OCI-LY7 (cell line): ENCODE data around the gene MTHFR. TPM values are rescaled to one million over a fixed set of nuclear protein-coding genes. Genes with fewer than 3 reads are reported as not detected.

Experiments used
- BruUV-seq: library from RNA; stranded (reverse); fragments of 400-500 nt; replicated peaks from 2 replicates; lab custom pipeline; 2021; lab: Mats Ljungman, UMichigan
- CTCF ChIA-PET: fragments of 300-600 bp; sonication (Branson Sonifier 250); formaldehyde crosslinking; loops from one replicate; lab custom pipeline; 2022; ENCODE audit warnings: antibody characterized with exemption; ENCODE audit not compliant: unreplicated experiment; lab: Charles Lee
- POLR2A ChIA-PET: fragments of 300-600 bp; sonication (Branson Sonifier 250); formaldehyde crosslinking; loops from one replicate; lab custom pipeline; 2022; ENCODE audit warnings: antibody characterized with exemption; lab: Charles Lee
- DNase-seq: peaks from one replicate; pipeline ENCODE4 v3.0.0-alpha.2; 2015; ENCODE audit warnings: low spot score
- H2AFZ ChIP-seq: fragments of 200-600 bp; sonication (generic), shearing (Covaris generic); 2 replicates; pipeline ENCODE4 v1.6.1; 2014; ENCODE audit warnings: mild to moderate bottlenecking, antibody characterized with exemption, low read length, moderate library complexity
- H3K27ac ChIP-seq: fragments of 200-600 bp; sonication (generic); 2 replicates; pipeline ENCODE4 v1.5.1; 2014; ENCODE audit warnings: mixed run types, low read depth, mild to moderate bottlenecking, moderate library complexity, low read length, inconsistent platforms; ENCODE audit not compliant: poor library complexity, severe bottlenecking
- H3K36me3 ChIP-seq: fragments of 200-600 bp; sonication (generic); 2 replicates; pipeline ENCODE4 v1.6.1; 2014; ENCODE audit warnings: mild to moderate bottlenecking, antibody characterized with exemption, low read length, moderate library complexity, mixed read lengths; ENCODE audit not compliant: insufficient read depth
- H3K4me1 ChIP-seq: fragments of 200-600 bp; sonication (generic); 2 replicates; pipeline ENCODE4 v1.5.1; 2014; ENCODE audit warnings: mild to moderate bottlenecking, low read length; ENCODE audit not compliant: insufficient read depth, poor library complexity, severe bottlenecking
- H3K4me2 ChIP-seq: fragments of 200-600 bp; sonication (generic); 2 replicates; pipeline ENCODE4 v1.6.1; 2014; ENCODE audit warnings: mild to moderate bottlenecking, low read length
- H3K4me3 ChIP-seq: fragments of 200-600 bp; sonication (generic); 2 replicates; pipeline ENCODE4 v1.5.1; 2014; ENCODE audit warnings: mild to moderate bottlenecking, low read depth, low read length; ENCODE audit not compliant: poor library complexity, severe bottlenecking
- H3K79me2 ChIP-seq: fragments of 200-600 bp; sonication (generic); 2 replicates; pipeline ENCODE4 v1.6.1; 2016; ENCODE audit warnings: low read depth, mild to moderate bottlenecking, low read length, moderate library complexity, mixed read lengths; ENCODE audit not compliant: insufficient read depth
- H3K9me2 ChIP-seq: fragments of 200-600 bp; sonication (generic); 2 replicates; pipeline ENCODE4 v1.6.1; 2016; ENCODE audit warnings: mild to moderate bottlenecking, low read length, mixed read lengths; ENCODE audit not compliant: insufficient read depth
- H3K9me3 ChIP-seq: fragments of 200-600 bp; sonication (generic); 2 replicates; pipeline ENCODE4 v1.6.1; 2014; ENCODE audit warnings: mild to moderate bottlenecking, mixed run types, low read length, mixed read lengths
- H4K20me1 ChIP-seq: fragments of 200-600 bp; sonication (generic); 2 replicates; pipeline ENCODE4 v1.6.1; 2014; ENCODE audit warnings: mild to moderate bottlenecking, antibody characterized with exemption, low read length, moderate library complexity, mixed read lengths; ENCODE audit not compliant: insufficient read depth
- CTCF ChIP-seq: fragments of 200-600 bp; sonication (generic); conservative IDR thresholded peaks from 2 replicates; pipeline ENCODE4 v1.5.1; 2014; ENCODE audit warnings: mild to moderate bottlenecking, antibody characterized with exemption, low read length, moderate library complexity, mixed read lengths
- EZH2phosphoT487 ChIP-seq: fragments of 200-600 bp; sonication (generic); IDR thresholded peaks from 2 replicates; pipeline ENCODE4 v1.6.1; 2018; ENCODE audit warnings: low read depth, borderline replicate concordance, mild to moderate bottlenecking, mixed run types, antibody characterized with exemption, low read length, moderate library complexity, mixed read lengths
- intact Hi-C: fragments of 100-400 bp; cut with micrococcal nuclease; formaldehyde crosslinking; loops from one replicate; pipeline ENCODE4 v1.10.0; 2022; ENCODE audit not compliant: unreplicated experiment
- total RNA-seq, 2 experiments: library from RNA; depleted of rRNA in 1 of 2; stranded (reverse); fragments of >200 nt in 1 of 2; shearing (Covaris generic) in 1 of 2; gene quantifications; 2 replicates each; pipeline ENCODE4 v1.2.3, GENCODE V29; 2014 to 2022

MTHFR gene
- total RNA-seq, 2 experiments from 2014 or later: 31.6 to 54.6 TPM

GRCh38 chr1:11770011-11770410, 35.8 kb downstream of the MTHFR start:
- H3K4me1 ChIP-seq: peaks cover 33% of the 10 kb centered on the region
- H3K9me3 ChIP-seq: no peaks in the 10 kb centered on the region
- ChIA-PET CTCF (no interaction called here), POLR2A (no interaction called here)
- H4K20me1 ChIP-seq: no peaks in the 10 kb centered on the region
- TF ChIP-seq EZH2phosphoT487: no peak
- TF ChIP-seq CTCF: no peak
- H3K4me2 ChIP-seq: no peak overlapping the region
- no peaks in the 10 kb centered on the region for H3K9me2 ChIP-seq
- H3K36me3 ChIP-seq: no peaks in the 10 kb centered on the region
- H3K79me2 ChIP-seq: no peaks in the 10 kb centered on the region
- no peak overlapping the region for H2AFZ ChIP-seq
- no peak overlapping the region for H3K27ac ChIP-seq
- intact Hi-C loops: no loop called here
- no peak overlapping the region for H3K4me3 ChIP-seq
- no peak for DNase-seq
- BruUV-seq: no TSS peak

- peaks cover 28% of the 10 kb centered on the region for H3K4me1 ChIP-seq
- no peaks in the 10 kb centered on the region for H3K9me3 ChIP-seq
- TF ChIP-seq CTCF (no peak), EZH2phosphoT487 (no peak)
- no TSS peak for BruUV-seq
- H3K36me3 ChIP-seq: no peaks in the 10 kb centered on the region
- H3K4me2 ChIP-seq: no peak overlapping the region
- H3K9me2 ChIP-seq: no peaks in the 10 kb centered on the region
- H3K27ac ChIP-seq: no peak overlapping the region
- H3K4me3 ChIP-seq: no peak overlapping the region
- no peaks in the 10 kb centered on the region for H4K20me1 ChIP-seq
- intact Hi-C loops: no loop called here
- no peak overlapping the region for H2AFZ ChIP-seq
- H3K79me2 ChIP-seq: no peaks in the 10 kb centered on the region
- no peak for DNase-seq
- ChIA-PET CTCF (no interaction called here), POLR2A (no interaction called here)
Measured at GRCh38 chr1:11769274-11769673, 36.5 kb downstream of the MTHFR start.

GRCh38 chr1:11768821-11769220, 36.9 kb downstream of the MTHFR start:
- H3K4me3 ChIP-seq: no peak overlapping the region
- DNase-seq: no peak
- no peak overlapping the region for H3K27ac ChIP-seq
- no peak overlapping the region for H3K4me2 ChIP-seq
- no peaks in the 10 kb centered on the region for H3K9me3 ChIP-seq
- TF ChIP-seq CTCF: no peak
- H2AFZ ChIP-seq: no peak overlapping the region
- H3K79me2 ChIP-seq: no peaks in the 10 kb centered on the region
- ChIA-PET POLR2A (no interaction called here), CTCF (no interaction called here)
- no peaks in the 10 kb centered on the region for H4K20me1 ChIP-seq
- H3K9me2 ChIP-seq: no peaks in the 10 kb centered on the region
- intact Hi-C loops: no loop called here
- peaks cover 24% of the 10 kb centered on the region for H3K4me1 ChIP-seq
- no TSS peak for BruUV-seq
- H3K36me3 ChIP-seq: no peaks in the 10 kb centered on the region
